ENCODE results near the gene RC3H1. TPM values are rescaled to one million over a fixed set of nuclear protein-coding genes. Genes with fewer than 3 reads are reported as not detected.

The RC3H1 gene
- total RNA-seq, 4 donors from 2014 or later = 27.6 to 41.6 (median 40.2) TPM

- DNase-seq (ENCODE audit: low spot score) (no peak), ATAC-seq (ENCODE audit: low FRiP score) (peak; percentile 22)
- no peak for TF ChIP-seq CTCF (IDR thresholded peaks at IDR 0.05)
Measured at GRCh38 chr1:174023440-174023839, 1.3 kb upstream of the RC3H1 start.

GRCh38 chr1:174022976-174023277 is 770 bp upstream of the RC3H1 start:
- DNase-seq (ENCODE audit: low spot score) (no peak), ATAC-seq (ENCODE audit: low FRiP score) (no peak)
- no peak for TF ChIP-seq CTCF (IDR thresholded peaks at IDR 0.05)

- ATAC-seq (ENCODE audit: low FRiP score) (peak; percentile 70), DNase-seq (ENCODE audit: low spot score) (no peak)
- no peak for TF ChIP-seq CTCF (IDR thresholded peaks at IDR 0.05)
Measured at GRCh38 chr1:174021591-174022079, 522 bp downstream of the RC3H1 start.

GRCh38 chr1:174018565-174018964 is 3.6 kb downstream of the RC3H1 start:
- no peak for TF ChIP-seq CTCF (IDR thresholded peaks at IDR 0.05)
- ATAC-seq (ENCODE audit: low FRiP score) (no peak), DNase-seq (ENCODE audit: low spot score) (no peak)

- no peak for TF ChIP-seq CTCF (IDR thresholded peaks at IDR 0.05)
- DNase-seq (ENCODE audit: low spot score) (no peak), ATAC-seq (ENCODE audit: low FRiP score) (no peak)
Measured at GRCh38 chr1:174017231-174017970, 4.8 kb downstream of the RC3H1 start.

- ATAC-seq (ENCODE audit: low FRiP score) (no peak), DNase-seq (ENCODE audit: low spot score) (no peak)
- TF ChIP-seq CTCF (IDR thresholded peaks at IDR 0.05) = no peak
Measured at GRCh38 chr1:174013864-174014418, 8.2 kb downstream of the RC3H1 start.

- ATAC-seq (ENCODE audit: low FRiP score) = no peak
- no peak for DNase-seq (ENCODE audit: low spot score)
- no peak for TF ChIP-seq CTCF (IDR thresholded peaks at IDR 0.05)
Measured at GRCh38 chr1:174008979-174009378, 13.2 kb downstream of the RC3H1 start.

All from omental fat pad (tissue), 4 donors.